SH-SY5Y (cell line): ENCODE measurements around the gene ACBD6.

Source experiments
- GATA2 ChIP-seq: IDR thresholded peaks from 2 replicates; pipeline ENCODE4 v1.6.1; 2011; ENCODE audit warnings: mild to moderate bottlenecking, low read depth, low read length
- GATA3 ChIP-seq: IDR thresholded peaks from 2 replicates; pipeline ENCODE4 v1.6.1; 2011; ENCODE audit warnings: low read depth, mild to moderate bottlenecking, low read length, moderate library complexity

GRCh38 chr1:180238675-180239074 lies 263.7 kb downstream of the ACBD6 start:
- no peak for TF ChIP-seq GATA2
- no peak for TF ChIP-seq GATA3
